ENCODE results near the gene CAMTA1.
A peak's percentile ranks its signal among the peaks of the same experiment; 100 is the strongest.
"Not testable (repeated sequence)": the region's sequence is repeated elsewhere in the genome, so short reads cannot be mapped to it uniquely, and the experiment has no call there.

CAMTA1 gene

DNA sequence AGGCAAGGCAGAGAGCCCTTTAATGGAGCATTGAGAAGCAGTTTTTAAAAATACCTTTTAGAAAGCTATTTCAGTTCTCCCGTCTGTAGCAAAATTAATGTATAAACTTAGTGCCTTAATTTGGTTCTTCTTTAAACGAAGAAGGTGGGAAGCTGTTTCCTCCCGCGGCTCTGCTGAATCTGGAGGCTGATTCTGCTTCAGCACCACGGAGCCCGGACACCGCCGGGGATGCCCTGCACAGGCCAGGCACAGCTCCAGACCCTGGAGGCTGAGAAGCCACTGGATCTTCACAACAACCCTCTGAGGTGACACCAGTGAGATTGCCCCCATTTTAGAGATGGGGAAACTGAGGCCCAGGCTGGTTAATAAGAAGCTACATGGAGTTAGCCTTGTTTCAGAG is 810.1 kb downstream of the CAMTA1 start:
- DNase-seq, result peak in 1 of 51 donors; percentile 9

DNA sequence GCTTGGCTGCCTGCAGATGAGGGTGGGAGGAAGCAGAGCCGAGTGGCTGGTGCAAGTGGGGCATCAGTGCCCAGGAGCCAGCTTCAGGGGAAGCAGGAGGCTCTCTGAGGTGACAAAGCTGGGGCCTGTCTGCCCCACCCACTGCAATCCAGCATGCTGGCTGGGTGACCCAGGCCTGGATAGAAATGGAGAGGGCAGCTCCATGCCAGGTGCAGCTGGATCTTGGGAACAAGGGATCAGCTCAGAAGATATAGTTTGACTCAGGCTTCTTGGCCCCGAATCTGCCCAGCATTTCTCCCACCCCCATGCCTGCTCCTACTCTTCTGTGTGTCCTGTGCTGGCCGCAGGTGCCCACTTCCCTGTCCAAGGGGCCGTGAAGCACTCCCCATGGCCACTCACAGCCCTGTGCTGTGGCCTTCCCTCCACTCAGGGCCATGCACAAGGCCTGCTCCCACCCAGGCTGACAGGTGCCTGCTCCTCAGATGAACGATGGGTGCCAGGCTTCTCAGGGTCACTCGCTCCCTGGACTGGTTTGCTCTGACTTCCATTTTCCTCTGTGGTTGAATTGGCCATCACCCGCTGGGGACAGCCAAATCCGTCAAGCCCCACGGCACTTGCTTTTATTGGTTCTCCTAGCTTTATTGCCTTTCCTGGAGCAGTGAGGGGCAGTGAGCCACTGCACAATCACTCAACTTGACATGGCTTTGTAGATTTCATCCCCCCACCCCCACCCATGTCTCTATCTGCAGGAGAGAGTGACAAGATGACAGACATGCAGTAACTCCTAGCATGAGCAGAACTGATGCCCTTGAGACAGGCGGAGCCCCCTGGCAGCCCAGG is 811.1 kb downstream of the CAMTA1 start:
- DNase-seq, result no peak

GRCh38 chr1:7598058-7598457 is 812.8 kb downstream of the CAMTA1 start:
- DNase-seq, result not testable (repeated sequence)

GRCh38 chr1:7604906-7605305 is 819.7 kb downstream of the CAMTA1 start:
- DNase-seq, result not testable (repeated sequence)

DNA sequence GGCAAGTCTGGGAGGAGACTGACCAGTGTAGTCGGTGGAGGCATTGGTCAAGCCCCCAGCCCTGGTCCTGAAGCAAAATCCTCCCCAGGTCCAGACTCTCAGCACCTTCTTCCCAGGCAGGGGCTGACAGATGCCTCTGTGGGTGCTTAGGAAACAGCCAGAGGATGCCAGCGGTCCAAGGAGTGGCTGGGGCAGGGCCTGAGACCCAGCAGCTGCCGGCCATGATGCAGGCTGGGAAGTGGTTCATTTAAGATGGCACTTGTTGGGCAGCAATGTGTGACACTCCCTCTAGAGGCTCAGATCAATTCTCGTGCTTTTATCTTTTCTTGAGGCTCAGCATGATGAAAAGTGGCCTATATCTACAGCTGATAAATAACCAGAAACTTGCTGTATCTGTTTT is 820.8 kb downstream of the CAMTA1 start:
- DNase-seq, result no peak

DNA sequence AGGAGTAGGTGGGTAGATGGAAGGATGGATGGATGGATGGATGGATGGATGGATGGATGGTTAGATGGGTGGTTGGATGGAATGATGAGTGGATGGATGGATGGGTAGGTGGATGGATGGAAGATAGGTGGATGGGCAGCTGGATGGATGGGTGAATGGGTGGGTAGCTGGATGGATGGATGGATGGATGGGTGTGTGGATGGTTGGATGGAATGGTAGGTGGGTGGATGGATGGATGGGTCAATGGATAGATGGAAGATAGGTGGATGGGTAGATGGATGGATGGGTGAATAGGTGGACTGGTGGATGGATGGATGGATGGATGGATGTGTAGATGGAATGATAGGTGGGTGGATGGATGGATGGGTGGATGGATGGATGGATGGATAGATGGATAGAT is 821.8 kb downstream of the CAMTA1 start:
- no peak for DNase-seq

DNA sequence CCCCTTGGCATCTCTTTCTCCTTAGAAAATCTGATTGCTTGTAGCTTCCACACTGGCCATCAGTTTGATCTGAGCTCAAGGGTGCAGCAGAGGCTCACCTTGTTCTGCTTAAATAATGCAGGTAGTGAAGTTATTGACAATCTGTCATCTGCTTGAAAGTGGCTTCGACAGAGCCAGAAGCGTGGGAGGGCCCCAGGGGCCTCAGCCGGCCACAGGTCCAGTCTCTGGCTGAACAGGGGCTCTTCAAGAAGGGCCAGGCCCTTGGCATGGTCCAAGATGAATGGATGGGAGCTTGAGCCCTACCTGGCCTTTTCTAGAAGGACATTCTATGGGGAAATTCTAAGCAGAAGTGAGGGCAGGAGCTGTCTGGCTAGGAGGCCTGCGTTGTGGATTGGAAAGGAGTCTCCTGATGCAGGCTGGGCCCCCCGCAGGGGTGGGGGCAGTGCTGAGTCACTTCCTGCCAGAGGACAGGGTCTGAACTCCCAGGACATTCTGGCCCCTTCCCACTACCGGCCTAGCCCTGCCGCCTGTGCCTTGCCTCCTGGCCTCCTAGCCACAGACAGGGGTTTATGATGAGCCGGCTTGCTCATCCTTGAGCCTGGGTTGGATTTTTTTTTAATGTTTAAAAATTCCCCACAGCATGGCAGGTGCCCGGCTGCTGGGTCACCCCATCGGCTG is 823.5 kb downstream of the CAMTA1 start:
- no peak for DNase-seq

GRCh38 chr1:7609311-7609994 is 824.2 kb downstream of the CAMTA1 start:
- DNase-seq, result no peak

- no peak for DNase-seq
Observed at GRCh38 chr1:7610106-7610731, 825.0 kb downstream of the CAMTA1 start.

- DNase-seq, result no peak
Observed at GRCh38 chr1:7610936-7611335, 825.7 kb downstream of the CAMTA1 start.

DNA sequence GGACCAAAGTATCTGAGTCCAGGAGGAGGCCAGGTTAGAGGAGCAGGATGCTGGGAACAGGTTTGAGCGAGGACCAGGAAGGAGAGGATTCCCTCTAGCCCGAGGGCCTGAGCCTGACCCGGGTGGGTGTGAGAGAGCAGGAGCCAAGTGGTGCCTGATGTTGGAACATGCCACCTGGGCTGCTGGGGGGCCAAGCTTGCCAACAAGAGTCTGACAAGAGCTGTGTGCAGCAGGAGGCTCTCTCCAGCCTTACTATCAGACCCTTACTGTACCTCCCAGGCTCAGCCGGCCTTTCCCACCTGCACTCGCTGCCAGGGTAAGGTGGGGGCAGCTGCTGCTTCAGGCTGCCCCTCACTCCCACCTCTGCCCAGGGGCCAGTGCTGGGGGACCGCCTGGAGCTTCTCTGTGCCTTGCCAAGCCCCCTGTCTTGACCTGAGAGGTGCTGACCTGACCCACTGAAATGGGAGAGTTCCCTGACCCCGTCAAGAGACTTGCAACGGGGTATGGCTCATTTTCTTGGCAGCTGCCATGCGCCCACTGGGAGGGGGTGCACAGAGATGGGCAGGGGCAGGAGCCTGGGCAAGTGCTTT is 826.3 kb downstream of the CAMTA1 start:
- no peak for DNase-seq

GRCh38 chr1:7613106-7613850 is 828.0 kb downstream of the CAMTA1 start:
- peak in 1 of 51 donors; percentile 21 for DNase-seq

DNA sequence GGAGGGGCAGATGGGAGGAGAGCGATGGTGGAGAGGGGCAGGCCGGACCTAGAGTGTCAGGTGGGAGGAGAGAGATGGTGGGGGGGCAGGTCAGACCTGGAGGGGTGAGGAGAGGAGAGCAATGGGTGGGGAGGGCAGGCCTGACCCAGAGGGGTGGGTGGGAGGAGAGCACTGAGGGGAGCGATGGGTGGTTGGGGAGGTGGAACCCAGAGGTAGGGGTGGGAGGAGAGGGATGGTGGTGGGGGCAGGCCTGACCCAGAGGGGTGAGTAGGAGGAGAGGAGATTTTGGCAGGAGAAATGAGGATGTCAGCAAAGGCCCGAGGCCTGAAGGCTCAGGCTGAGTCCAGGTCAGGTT is 828.6 kb downstream of the CAMTA1 start:
- no peak for DNase-seq

DNA sequence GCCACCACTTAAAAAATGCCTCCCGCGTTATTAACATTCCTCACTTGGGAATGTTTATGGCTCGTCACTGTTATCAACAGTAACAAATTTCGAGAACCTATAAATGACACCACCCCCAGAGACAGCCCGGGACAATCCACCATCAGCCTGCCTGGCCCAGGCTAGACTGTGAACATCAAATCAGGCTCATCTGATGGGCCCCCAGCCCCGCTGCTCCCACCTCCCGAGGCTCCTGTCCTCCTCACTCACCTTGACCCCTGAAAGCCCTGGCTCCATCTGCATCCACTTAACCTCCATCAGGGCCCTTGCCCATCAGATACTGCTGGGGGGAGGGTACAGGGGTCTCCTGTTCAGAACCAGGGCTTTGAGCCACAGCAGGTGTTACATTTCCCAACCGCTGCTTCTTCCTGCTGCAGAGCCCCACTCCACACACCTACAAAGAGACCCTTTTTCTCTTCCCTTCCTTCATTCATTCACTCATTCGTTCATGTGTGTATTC is 829.4 kb downstream of the CAMTA1 start:
- DNase-seq, result no peak

DNA sequence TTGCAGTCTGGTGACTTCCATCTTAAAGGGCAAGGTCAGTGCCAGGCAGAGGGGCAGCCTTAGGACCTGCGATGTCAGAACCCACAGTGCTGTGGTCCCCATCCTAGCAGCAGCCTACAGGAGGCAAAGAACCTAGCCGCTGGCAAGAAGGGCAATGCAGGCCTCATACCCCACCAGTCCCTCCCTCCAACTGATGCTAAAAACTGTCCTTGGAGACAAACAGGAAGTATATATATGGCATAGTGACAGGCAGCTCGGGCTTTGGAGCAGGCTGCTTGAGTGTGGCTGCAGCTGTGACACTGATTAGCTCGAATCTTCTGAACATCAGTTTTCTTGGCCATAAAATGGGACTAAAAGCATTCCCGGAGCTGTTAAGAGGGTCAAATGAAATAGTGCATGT is 829.9 kb downstream of the CAMTA1 start:
- no peak for DNase-seq

DNA sequence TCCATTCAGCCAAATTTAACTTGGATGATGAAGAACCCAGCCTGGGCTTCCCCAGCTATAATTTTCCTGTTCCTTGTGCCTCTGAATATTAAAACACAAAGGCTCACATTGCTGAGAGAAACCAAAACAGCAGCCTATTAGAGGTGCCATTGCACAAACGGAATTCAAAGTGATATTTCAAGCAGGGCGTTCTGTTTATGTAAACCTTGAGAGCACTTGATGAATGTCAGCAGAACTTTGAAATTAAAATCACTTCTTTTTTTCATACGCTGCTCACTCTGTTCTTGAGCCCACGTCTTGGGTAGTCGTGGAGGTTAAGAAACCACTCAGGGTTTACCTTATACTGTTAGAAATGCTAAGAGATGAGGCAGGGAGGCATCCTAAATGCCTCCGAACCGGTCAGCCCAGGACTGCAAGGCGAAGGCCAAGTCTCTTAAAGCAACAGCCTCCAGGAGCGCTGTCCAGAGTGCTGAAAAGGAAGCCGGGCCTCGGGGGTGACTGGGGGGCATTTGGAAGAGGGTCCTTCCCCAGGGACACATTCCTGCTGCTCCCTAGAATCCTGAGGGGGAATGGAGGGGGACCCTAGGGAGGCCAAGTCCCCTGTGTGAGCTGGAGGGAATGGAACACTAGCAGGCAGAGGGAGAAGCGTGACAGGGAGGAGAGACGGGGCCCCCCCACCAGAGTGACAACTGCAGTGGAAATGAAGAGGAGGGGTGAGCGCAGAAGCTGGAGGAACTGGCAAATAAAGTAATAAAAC is 831.0 kb downstream of the CAMTA1 start:
- DNase-seq, result peak in 11 of 51 donors; percentile 8 to 33 (median 16)

- DNase-seq, result peak in 6 of 51 donors; percentile 6 to 14 (median 11)
Observed at GRCh38 chr1:7616953-7617352, 831.7 kb downstream of the CAMTA1 start.

DNA sequence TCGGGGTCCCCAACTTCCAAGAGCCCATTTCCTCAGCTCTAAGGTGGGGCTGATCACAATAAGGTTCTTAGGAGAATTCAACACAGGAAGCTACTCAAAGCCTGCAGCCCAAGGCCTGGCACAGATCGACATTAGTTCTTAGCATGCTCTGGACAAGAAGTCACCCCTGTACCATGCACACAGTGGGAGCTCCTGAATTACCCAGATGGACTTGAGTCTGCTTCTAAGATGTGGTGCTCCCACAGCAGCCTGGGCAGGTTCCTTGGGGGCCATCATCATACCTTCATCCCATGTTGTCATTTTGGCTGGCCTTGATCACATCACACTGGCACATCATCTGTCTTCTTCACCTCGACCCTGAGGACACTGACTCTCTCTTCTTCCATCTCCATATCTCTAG is 832.6 kb downstream of the CAMTA1 start:
- DNase-seq, result no peak

DNA sequence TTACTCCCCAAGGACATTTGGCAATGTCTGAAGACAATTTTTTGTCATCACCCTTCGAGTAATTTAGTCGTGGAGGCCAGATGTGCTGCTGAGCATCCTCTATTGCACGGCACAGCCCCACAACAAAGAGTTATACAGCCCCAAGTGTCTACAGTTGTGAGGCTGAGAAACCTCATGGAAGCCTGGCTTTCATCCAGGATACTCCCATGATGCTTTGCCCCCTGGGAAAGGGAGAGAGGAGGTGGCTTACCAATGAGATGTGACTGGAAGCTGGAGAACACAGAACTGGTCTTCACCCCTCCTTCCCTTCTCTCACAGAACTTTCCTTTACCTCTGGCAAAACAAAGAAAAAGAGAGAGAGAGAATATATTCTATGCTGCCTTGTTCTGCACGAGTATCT is 834.9 kb downstream of the CAMTA1 start:
- peak in 5 of 51 donors; percentile 1 to 12 (median 6) for DNase-seq

All from hypothalamus (tissue), 51 donors.